ENCODE results near the gene TAF15.

DNA sequence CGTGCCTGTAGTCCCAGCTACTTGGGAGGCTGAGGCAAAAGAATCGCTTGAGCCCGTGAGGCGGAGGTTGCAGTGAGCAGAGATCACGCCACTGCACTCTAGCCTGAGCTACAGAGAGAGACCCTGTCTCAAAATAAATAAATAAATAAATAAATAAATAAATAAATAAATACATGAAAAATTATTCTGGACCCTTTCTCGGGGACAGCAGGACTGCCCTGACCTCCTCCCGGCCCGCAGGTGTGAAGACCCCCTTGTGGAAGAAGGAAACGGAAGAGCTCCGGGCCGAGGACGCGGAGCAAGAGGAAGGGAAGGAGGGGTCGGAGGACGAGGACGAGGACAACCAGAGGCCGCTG lies 45.5 kb upstream of the TAF15 start:
- TF ChIP-seq POLR2A (IDR thresholded peaks at IDR 0.05; ENCODE audit: low read depth, low read length) (no peak), TAF1 (IDR thresholded peaks at IDR 0.05; ENCODE audit: low read depth, low read length) (no peak), POLR2AphosphoS5 (IDR thresholded peaks at IDR 0.05; ENCODE audit: low read depth, low read length) (no peak), POU2F2 (IDR thresholded peaks at IDR 0.05; ENCODE audit: low read depth, low read length) (no peak)

Measured in GM12891 (cell line).